Measurements from ENCODE around the gene LRIG1.

The LRIG1 gene

DNA sequence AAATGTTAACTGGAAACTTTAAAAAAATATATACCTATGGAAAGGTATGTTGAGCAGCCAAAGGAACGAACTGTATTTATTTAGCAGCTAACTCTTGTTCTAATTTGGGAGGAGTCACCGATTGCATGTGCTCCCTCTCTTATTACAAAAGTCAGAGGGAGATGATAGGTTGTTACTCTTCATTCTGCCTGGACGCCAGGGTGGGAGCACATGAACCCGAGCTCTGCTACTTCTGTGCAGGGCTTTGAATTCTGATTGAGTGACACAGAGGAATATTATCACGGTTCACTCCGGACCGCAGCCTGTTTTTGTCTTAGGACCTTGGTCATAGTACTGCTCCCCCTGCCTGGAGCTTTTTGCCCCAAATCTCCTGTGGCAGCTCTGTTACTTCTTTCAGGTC is 36.9 kb upstream of the LRIG1 start:
- TF ChIP-seq CTCF (conservative IDR thresholded peaks at IDR 0.05; ENCODE audit: low read depth, low read length) = no peak
- H3K4me3 ChIP-seq (ENCODE audit: low read depth, low read length) = no peak overlapping the region
- DNase-seq (ENCODE audit: low read depth) = no peak

GRCh38 chr3:66536791-66537190 is 36.0 kb upstream of the LRIG1 start:
- no peak overlapping the region for H3K4me3 ChIP-seq (ENCODE audit: low read depth, low read length)
- DNase-seq (ENCODE audit: low read depth) = no peak
- TF ChIP-seq CTCF (conservative IDR thresholded peaks at IDR 0.05; ENCODE audit: low read depth, low read length) = no peak

- DNase-seq (ENCODE audit: low read depth) = no peak
- H3K4me3 ChIP-seq (ENCODE audit: low read depth, low read length) = no peak overlapping the region
Observed at GRCh38 chr3:66534304-66534845, 33.6 kb upstream of the LRIG1 start.

DNA sequence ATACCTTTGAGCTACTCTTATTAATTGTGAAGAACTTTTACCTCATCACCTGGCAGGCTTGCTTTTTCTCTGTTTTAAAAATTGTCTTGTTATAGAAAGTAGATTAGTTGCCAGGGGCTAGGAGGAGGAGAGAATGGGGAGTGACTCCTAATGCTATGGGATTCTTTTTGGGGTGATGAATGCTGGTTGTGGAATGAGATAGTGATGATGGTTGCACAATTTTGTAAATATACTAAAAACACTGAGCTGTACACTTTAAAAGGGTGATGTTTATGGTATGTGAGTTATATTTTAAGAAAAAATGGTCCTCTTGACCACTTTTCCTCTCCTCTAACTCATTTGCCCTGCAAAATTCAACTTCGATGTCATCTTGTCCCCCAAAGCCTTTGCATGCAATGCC is 31.8 kb upstream of the LRIG1 start:
- TF ChIP-seq CTCF (conservative IDR thresholded peaks at IDR 0.05; ENCODE audit: low read depth, low read length) = no peak
- H3K4me3 ChIP-seq (ENCODE audit: low read depth, low read length) = no peak overlapping the region
- no peak for DNase-seq (ENCODE audit: low read depth)

More at GRCh38 chr3:66534304-66534845, 33.6 kb upstream of the LRIG1 start:
- no peak for TF ChIP-seq CTCF (conservative IDR thresholded peaks at IDR 0.05; ENCODE audit: low read depth, low read length)

DNA sequence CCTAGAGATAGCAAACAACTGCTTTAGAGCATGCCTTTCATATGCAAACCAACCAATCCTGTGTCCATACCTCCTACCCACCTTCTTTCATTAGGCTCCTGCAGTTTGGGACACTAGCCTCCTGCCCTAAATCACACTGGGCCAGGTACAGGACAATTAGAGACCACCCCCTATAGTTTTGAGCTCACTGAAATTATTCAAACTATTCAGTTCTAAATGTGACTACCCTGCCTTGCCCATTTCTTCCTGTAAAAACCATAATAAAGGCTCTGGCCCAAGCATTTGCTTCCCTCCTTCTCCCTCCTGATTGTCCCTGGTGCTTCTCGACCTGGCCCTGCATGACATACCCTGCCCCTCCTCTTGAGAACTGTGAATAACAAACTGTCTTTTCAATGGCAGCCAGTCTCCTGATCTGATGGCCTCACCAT is 31.4 kb upstream of the LRIG1 start:
- no peak for TF ChIP-seq CTCF (conservative IDR thresholded peaks at IDR 0.05; ENCODE audit: low read depth, low read length)
- no peak overlapping the region for H3K4me3 ChIP-seq (ENCODE audit: low read depth, low read length)
- no peak for DNase-seq (ENCODE audit: low read depth)

DNA sequence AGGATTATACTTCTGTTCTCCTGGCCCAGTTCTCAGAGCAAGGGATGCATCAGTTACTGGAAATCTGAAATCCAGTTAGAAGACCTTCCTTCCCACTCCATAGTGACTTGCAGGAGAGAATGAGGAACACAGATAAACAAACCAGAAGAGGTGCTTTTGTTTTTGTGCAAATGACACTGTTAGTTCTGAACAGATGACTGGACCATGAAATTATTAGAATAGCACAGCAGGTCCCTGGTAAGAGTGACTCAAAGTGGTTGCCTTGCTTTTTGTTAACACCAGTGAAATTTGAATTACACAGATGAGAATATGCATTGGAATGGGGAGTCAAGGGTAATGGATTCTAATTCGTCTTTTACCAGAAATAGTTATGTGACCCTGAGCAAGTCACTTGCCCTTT is 30.4 kb upstream of the LRIG1 start:
- no peak overlapping the region for H3K4me3 ChIP-seq (ENCODE audit: low read depth, low read length)
- no peak for TF ChIP-seq CTCF (conservative IDR thresholded peaks at IDR 0.05; ENCODE audit: low read depth, low read length)
- DNase-seq (ENCODE audit: low read depth) = no peak

- H3K4me3 ChIP-seq (ENCODE audit: low read depth, low read length) = no peak overlapping the region
- DNase-seq (ENCODE audit: low read depth) = no peak
- TF ChIP-seq CTCF (conservative IDR thresholded peaks at IDR 0.05; ENCODE audit: low read depth, low read length) = no peak
Observed at GRCh38 chr3:66527246-66527645, 26.4 kb upstream of the LRIG1 start.
